GM12801 (cell line): ENCODE measurements around the gene SLC30A2.

ENCODE experiments used
- TF ChIP-seq, protein P1 (sequence below): IDR thresholded peaks from one replicate; pipeline ENCODE4 v1.5.1; 2011; ENCODE audit warnings: control low read depth; ENCODE audit not compliant: insufficient read length; ENCODE audit errors: extremely low read depth

SLC30A2 gene

DNA sequence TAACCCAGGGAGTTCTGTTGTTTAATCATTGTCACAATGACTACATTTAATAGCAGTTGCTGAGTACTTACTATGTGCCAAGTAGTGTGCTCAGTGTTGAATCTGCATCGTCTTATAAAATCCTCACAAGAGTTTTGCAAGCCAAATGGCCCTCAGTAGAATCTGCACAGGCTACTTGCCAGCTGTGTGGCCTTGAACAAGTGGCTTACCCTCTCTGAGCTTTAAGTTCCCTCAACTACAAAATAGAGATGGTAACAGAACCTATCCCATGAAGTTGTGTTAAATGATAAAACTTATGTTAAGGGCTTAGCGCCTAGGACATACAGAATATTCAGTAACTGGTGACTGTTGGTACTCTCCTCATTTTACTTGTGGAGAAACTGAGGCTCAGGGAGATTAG lies 9.1 kb upstream of the SLC30A2 start:
- TF ChIP-seq, protein P1, sequence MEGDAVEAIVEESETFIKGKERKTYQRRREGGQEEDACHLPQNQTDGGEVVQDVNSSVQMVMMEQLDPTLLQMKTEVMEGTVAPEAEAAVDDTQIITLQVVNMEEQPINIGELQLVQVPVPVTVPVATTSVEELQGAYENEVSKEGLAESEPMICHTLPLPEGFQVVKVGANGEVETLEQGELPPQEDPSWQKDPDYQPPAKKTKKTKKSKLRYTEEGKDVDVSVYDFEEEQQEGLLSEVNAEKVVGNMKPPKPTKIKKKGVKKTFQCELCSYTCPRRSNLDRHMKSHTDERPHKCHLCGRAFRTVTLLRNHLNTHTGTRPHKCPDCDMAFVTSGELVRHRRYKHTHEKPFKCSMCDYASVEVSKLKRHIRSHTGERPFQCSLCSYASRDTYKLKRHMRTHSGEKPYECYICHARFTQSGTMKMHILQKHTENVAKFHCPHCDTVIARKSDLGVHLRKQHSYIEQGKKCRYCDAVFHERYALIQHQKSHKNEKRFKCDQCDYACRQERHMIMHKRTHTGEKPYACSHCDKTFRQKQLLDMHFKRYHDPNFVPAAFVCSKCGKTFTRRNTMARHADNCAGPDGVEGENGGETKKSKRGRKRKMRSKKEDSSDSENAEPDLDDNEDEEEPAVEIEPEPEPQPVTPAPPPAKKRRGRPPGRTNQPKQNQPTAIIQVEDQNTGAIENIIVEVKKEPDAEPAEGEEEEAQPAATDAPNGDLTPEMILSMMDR: no peak

DNA sequence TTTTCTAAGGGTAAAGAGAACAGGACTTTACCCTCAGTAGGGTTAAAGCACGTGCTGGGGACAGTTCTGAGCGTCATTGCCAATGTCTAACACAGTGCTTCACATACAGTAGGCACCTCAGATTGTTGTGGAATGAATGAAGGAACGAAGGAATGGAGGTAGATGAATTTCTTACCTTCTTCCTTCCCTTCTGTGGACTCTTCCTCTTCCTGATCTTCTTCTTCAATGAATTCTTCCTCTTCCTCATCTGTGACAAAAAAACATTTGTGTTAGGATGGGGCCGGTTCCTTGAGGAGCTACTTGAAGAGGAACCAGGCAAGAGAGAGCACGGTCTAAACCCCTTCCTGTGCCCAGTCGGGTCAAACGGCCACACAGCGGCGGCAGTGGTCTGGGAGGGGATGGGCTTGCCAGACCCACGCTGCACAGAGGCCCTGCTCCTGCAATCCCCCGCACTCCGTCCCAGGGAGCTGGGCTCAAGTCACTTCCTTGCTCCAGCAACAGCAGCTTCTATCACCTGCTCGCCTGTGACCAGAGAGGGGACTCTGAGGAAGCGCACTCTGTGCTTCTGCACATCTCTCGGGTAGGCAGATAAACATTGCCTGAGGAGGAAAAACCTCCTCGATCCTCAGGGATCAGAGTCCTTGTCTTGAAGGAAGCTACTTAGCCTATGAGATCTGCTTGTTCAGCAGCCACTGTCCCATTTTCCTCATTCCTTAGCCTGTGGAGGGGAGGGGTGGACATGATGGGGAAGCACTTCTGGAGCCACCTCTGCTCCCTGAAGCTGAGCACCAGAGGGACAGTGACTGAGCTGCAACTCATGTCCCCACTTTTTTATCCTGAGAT lies 8.0 kb upstream of the SLC30A2 start:
- TF ChIP-seq, protein P1: no peak

DNA sequence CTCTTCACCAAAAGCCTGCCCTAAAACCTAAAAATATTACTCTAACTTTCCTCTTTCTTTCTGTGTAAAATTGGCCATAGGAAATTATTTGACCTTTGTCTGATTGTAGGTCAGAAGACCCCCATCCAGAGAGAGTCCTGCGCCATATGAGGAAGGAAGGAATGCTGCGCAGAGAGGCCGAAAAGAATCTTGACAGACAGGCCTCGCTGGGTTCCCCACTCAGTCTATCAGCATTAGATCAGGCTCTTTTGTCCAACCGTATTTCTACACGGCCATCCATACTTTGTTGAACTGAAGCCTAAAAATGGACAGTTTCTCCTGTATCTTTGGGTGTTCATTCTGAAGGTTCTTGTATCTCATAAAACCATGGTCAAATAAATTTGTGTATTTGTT lies 4.3 kb upstream of the SLC30A2 start:
- TF ChIP-seq, protein P1: no peak

DNA sequence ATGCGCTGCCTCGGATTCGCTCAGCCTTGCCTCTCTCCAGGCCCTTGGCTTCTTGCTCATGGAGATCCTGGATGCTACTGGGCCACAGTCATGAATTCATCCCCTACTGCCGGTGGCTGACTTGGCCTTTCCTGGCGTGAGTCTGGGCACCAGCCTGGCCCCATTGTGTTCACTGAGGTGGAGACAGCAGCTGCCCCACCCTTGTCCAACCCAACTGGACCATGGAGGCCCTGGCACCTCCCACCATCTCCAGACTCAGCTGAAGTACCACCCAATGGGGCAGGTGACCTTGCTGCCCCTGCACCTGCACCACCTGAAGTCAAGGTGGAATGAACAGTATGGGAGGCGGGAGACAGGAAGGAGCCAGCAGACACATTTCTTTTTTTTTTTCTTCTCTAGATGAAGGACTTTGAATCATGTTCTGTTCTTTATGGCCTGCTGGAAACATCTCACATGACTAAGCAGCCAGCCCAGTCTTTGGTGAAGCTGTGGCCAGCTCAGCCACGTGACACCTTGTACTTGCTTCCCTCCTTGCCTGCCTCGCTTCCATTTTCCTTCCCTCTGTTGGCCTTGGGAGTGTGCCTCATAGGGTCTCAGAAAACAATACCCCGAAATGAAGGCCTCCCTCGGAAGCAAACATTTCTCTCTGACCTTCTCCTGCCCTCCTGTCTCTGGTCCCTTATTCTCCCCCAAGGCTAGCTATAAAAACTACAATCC lies 3.8 kb upstream of the SLC30A2 start:
- TF ChIP-seq, protein P1: no peak

DNA sequence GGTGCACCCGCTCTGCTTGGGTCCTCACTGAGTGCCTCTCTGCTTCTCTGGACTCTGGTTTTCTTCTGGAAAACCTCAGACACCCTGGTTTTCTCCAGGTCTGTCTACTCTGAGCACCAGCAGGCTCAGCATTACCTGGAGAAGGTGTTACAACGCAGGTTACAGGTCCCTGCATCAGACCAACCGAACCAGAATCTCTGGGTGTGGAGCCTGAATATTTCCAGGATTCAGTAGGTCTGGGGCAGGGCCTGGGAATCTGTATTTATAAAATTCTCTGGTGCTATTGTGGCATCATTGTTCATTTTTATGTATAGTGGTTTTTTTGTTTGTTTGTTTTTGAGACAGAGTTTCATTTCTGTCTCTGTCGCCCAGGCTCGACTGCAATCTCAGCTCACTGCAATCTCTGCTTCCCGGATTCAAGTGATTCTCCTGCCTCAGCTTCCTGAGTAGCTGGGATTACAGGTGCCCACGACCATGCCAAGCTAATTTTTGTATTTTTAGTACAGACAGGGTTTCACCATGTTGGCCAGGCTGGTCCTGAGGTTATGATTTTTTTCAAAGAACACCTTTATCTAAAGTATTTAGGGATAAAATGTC lies 1.5 kb upstream of the SLC30A2 start:
- TF ChIP-seq, protein P1: no peak

DNA sequence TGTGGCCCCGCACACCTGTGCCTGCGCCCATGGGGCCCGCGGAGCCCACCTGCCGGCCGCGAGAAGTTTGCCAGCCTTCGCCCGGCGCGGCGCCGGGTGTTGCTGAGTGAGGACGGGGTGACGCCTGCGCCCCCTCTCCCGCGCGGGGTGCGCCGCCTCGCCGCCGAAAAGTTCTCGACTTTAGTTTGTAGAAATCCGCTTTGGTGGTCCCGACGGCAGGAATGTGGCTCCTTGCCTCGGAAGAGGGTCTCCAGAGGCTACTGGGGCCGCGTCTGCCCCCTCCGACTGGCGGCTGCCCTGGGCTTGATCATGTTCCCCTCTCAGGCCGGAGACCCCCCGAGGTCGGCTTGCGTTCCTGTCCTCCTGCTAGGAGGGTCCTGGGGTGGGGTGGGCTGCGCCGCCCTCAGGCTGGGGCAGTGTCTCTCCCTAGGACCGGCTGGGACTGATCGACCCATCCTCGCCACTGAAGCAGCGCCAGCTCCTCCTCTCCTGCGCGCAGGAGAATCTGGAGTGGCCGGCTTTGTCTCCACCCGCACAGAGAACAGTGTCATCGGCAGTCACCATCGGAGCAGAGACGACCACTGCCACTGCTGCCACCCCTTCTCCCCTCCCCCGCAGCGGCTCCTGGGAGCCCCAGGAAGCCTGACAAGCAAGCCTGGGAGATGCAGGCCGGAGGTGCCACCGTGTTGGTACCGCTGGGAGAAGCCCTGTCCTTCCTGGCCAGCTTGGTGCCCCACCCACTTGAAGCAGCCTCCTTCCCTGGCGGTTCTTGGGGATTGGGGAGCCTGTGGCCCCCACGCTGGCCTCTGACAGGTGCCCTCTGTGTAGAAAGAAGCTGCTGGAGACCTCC lies 553 bp upstream of the SLC30A2 start:
- TF ChIP-seq, protein P1: no peak
